Measurements from ENCODE around the gene SLC29A2.
A peak's percentile ranks its signal among the peaks of the same experiment; 100 is the strongest.

Gene SLC29A2

DNA sequence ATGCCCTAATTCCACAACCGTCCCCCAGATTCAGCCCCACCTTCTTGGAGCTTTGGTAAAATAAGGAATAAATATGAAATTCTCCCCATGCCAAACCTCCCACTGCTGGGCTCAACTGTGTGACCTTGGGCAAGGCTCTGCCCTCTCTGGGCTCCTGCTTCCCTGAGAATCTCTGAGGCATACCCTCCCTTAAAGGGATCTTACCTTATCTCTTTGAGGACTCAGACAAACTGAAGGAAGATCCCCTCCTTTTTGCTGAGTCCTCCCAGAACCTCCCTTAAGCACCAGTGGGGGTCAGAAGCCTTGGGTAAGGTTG is 57.4 kb downstream of the SLC29A2 start:
- Histone ChIP-seq H3K27ac (no peak overlapping the region), H3K9me3 (no peaks in the 10 kb centered on the region), H3K36me3 (no peaks in the 10 kb centered on the region), H3K4me1 (ENCODE audit: control insufficient read depth in 1 of 2, insufficient read depth in 1 of 2, low read depth in 1 of 2, low read length in 1 of 2) (peaks cover 31 to 35% of the 10 kb centered on the region in 2 experiments), H3K27me3 (peaks cover 81% of the 10 kb centered on the region), H3K4me3 (ENCODE audit: low read depth in 1 of 2, low read length in 1 of 2) (no peak overlapping the region)
- TF ChIP-seq, protein P1, sequence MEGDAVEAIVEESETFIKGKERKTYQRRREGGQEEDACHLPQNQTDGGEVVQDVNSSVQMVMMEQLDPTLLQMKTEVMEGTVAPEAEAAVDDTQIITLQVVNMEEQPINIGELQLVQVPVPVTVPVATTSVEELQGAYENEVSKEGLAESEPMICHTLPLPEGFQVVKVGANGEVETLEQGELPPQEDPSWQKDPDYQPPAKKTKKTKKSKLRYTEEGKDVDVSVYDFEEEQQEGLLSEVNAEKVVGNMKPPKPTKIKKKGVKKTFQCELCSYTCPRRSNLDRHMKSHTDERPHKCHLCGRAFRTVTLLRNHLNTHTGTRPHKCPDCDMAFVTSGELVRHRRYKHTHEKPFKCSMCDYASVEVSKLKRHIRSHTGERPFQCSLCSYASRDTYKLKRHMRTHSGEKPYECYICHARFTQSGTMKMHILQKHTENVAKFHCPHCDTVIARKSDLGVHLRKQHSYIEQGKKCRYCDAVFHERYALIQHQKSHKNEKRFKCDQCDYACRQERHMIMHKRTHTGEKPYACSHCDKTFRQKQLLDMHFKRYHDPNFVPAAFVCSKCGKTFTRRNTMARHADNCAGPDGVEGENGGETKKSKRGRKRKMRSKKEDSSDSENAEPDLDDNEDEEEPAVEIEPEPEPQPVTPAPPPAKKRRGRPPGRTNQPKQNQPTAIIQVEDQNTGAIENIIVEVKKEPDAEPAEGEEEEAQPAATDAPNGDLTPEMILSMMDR (IDR thresholded peaks at IDR 0.05): no peak

DNA sequence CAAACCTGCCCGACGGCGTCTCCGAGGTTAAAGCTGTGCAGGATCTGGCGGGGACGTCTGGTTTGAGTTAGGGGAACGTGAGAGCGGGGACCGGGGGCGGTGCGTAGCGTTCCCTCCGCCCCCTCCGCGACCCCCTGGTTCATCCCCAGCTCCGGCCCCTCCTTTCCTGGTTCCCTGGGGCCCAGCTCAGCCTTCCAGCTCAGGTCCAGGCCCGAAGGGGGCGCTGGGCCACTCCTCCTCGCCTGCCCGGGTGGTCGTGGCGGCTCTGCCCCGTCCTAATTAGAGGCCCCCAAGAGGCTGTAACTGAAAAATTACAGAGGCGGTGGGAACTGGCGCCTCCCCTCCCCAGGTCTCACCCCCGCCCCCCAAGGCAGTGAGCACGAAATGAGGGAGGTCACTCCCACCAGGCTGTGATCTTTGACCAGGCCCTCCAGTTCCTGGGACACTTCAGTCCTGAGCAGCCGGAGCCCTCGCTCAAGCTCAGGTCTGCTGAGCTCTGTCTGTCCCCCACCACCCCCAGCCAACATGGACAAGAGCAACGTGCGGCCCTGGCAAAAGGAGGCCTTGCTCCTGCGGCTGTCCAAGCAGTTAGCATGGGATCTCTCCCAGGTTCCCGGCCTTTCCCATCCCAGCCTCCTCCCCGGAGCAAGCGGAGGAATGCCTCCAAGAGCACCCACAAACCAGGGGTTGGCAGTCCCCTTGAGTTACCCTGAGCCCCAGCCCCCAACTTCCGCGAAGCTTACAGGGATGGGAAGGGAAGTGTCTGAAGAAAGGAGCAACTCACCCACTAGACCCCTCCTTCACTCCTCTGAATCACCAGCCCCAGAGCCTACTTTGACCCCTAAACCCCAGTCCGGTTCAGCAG is 58.0 kb downstream of the SLC29A2 start:
- TF ChIP-seq, protein P1 (IDR thresholded peaks at IDR 0.05): no peak
- H3K4me1 ChIP-seq (ENCODE audit: control insufficient read depth in 1 of 2, insufficient read depth in 1 of 2, low read depth in 1 of 2, low read length in 1 of 2): peaks cover 30 to 33% of the 10 kb centered on the region in 2 experiments
- no peak overlapping the region for H3K27ac ChIP-seq
- no peaks in the 10 kb centered on the region for H3K9me3 ChIP-seq
- H3K4me3 ChIP-seq (ENCODE audit: low read depth in 1 of 2, low read length in 1 of 2): peak overlapping the region; percentile 76 to 83
- peaks cover 83% of the 10 kb centered on the region for H3K27me3 ChIP-seq
- H3K36me3 ChIP-seq: no peaks in the 10 kb centered on the region

DNA sequence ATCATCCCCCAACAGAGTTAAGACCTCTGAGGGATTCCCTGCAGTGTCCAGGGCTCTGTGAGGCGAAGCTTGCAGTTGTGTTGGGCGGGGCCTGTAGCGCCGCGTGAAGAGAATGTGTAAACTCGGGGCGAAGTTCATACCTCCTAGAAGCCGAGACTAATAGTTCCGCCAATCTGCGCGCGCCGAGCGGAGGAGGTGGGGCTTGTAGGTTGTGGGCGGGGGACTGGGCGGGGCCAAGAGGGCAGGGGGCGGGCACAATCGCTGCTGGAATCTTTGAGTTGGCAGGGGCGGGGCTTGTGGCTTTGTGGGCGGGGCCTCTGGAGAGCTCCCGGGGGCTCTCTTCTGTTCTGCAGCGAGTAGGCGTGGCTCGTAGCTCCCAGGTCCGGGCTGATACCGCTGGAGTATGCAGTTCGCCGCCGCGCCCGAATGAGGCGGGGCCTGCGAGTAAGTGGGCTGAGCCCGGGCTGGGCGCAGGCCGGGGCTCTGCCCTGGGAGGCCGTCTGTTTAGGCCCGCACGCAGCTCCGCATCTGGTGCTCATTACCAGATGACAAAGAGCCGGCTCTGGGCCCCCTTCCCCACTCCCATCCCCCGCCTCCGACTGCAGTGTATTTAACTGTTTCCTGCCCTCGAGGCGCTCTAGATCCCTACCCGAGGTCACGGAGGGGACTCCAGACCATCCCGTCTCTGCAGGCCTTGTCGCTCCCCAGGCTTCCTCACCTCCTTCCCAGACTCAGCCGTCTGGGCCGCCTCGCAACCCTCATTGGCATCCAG is 58.8 kb downstream of the SLC29A2 start:
- TF ChIP-seq, protein P1 (IDR thresholded peaks at IDR 0.05): no peak
- Histone ChIP-seq H3K27me3 (peaks cover 82% of the 10 kb centered on the region), H3K27ac (peak overlapping the region; percentile 74), H3K36me3 (no peaks in the 10 kb centered on the region), H3K4me1 (ENCODE audit: control insufficient read depth in 1 of 2, insufficient read depth in 1 of 2, low read depth in 1 of 2, low read length in 1 of 2) (peaks cover 22 to 26% of the 10 kb centered on the region in 2 experiments), H3K4me3 (ENCODE audit: low read depth in 1 of 2, low read length in 1 of 2) (peak overlapping the region; percentile 76 to 83), H3K9me3 (no peaks in the 10 kb centered on the region)
